ENCODE data around the gene ZNF688. TPM values are rescaled to one million over a fixed set of nuclear protein-coding genes. Genes with fewer than 3 reads are reported as not detected.
A peak's percentile ranks its signal among the peaks of the same experiment; 100 is the strongest.

ZNF688 gene
- total and polyA plus RNA-seq, 2 experiments from 2014 or later = 4.0 to 4.4 TPM

DNA sequence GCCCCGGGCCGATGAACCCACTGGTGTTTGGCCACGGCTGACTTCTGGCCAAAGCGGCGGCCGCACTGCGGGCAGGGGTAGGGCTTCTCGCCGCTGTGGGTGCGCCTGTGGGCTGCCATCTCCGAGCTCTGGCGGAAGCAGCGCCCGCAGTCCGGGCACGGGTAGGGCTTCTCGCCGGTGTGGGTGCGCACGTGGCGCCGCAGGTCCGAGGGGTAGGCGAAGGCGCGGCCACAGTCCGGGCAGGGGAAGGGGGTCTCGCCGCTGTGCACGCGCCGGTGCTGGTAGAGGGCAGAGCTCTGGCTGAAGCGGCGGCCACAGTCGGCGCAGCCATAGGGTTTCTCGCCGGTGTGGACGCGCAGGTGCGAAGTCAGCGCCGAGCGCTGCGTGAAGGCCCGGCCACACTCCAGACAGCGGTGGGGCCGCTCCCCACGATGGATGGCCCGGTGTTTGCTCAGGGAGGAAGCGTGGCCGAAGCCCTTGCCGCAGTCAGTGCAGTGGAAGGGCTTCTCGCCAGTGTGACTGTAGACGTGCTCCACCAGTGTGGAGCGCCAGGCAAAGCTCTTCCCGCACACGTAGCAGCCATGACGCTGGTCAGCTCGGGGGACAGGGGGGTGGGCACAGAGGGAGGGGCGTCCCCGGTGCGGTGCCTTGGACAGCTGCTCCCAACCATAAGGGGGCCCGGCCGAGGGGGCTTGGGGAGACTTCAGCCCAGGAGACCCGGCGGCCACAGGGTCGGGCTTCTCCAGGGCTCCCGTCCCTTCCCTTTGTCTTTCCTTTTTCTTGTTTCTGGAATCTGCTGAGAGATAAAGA lies 16.0 kb downstream of the ZNF688 start:
- peaks cover 21% of the 10 kb centered on the region for H3K36me3 Mint-ChIP-seq (ENCODE audit: low read depth)
- peaks cover 13% of the 10 kb centered on the region for H3K27me3 Mint-ChIP-seq (ENCODE audit: insufficient read depth, low read depth, poor library complexity)
- H3K4me1 ChIP-seq (ENCODE audit: insufficient read depth) = peaks cover 15% of the 10 kb centered on the region
- DNase-seq (ENCODE audit: low spot score) (no peak), ATAC-seq (no peak)
- H3K4me3 ChIP-seq = no peak overlapping the region
- H4K20me1 ChIP-seq (replicated peaks; ENCODE audit: insufficient read depth) = no peaks in the 10 kb centered on the region
- peak overlapping the region; percentile 3; the same call in 1 of the 2 replicates for H3K27ac Mint-ChIP-seq
- no peaks in the 10 kb centered on the region; the same call in 2 of the 3 replicates for H3K9me3 Mint-ChIP-seq
- H3K9me2 ChIP-seq (ENCODE audit: insufficient read depth) = 0 out of 2 replicates have a peak, but pooled peaks cover 3% of the 10 kb centered on the region
- H3K4me3 Mint-ChIP-seq = peak overlapping the region; percentile 54
- peaks cover 18% of the 10 kb centered on the region for H3K4me1 Mint-ChIP-seq
- no peak overlapping the region for H3K4me2 ChIP-seq
- H3K27me3 ChIP-seq (ENCODE audit: insufficient read depth) = no peaks in the 10 kb centered on the region
- no peaks in the 10 kb centered on the region; the same call in 1 of the 2 replicates for H3K36me3 ChIP-seq (ENCODE audit: insufficient read depth)
- H3K27ac ChIP-seq (ENCODE audit: low read depth) = no peak overlapping the region
- H3K79me2 ChIP-seq (replicated peaks; ENCODE audit: insufficient read depth) = peaks cover 3% of the 10 kb centered on the region; the same call in 1 of the 2 replicates
- TF ChIP-seq POLR2AphosphoS5 (IDR thresholded peaks at IDR 0.05; ENCODE audit: low read depth) (no peak), ZNF331 (CRISPR knock-in tag; IDR thresholded peaks at IDR 0.05; ENCODE audit: low read depth) (no peak), EZH2 (IDR thresholded peaks at IDR 0.05; ENCODE audit: low read depth, unreplicated experiment) (no peak), EZH2phosphoT487 (IDR thresholded peaks at IDR 0.05; ENCODE audit: unreplicated experiment) (no peak), CREB1 (CRISPR knock-in tag; IDR thresholded peaks at IDR 0.05; ENCODE audit: low read depth) (no peak), NANOG (IDR thresholded peaks at IDR 0.05; ENCODE audit: borderline replicate concordance) (no peak), STAT1 (IDR thresholded peaks at IDR 0.05; ENCODE audit: unreplicated experiment) (no peak), JUNB (IDR thresholded peaks at IDR 0.05; ENCODE audit: unreplicated experiment) (no peak), ZNF114 (CRISPR knock-in tag; IDR thresholded peaks at IDR 0.05) (no peak)
- TF ChIP-seq, protein P1, sequence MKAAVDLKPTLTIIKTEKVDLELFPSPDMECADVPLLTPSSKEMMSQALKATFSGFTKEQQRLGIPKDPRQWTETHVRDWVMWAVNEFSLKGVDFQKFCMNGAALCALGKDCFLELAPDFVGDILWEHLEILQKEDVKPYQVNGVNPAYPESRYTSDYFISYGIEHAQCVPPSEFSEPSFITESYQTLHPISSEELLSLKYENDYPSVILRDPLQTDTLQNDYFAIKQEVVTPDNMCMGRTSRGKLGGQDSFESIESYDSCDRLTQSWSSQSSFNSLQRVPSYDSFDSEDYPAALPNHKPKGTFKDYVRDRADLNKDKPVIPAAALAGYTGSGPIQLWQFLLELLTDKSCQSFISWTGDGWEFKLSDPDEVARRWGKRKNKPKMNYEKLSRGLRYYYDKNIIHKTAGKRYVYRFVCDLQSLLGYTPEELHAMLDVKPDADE (IDR thresholded peaks at IDR 0.05) = no peak
- TF ChIP-seq, protein P2, sequence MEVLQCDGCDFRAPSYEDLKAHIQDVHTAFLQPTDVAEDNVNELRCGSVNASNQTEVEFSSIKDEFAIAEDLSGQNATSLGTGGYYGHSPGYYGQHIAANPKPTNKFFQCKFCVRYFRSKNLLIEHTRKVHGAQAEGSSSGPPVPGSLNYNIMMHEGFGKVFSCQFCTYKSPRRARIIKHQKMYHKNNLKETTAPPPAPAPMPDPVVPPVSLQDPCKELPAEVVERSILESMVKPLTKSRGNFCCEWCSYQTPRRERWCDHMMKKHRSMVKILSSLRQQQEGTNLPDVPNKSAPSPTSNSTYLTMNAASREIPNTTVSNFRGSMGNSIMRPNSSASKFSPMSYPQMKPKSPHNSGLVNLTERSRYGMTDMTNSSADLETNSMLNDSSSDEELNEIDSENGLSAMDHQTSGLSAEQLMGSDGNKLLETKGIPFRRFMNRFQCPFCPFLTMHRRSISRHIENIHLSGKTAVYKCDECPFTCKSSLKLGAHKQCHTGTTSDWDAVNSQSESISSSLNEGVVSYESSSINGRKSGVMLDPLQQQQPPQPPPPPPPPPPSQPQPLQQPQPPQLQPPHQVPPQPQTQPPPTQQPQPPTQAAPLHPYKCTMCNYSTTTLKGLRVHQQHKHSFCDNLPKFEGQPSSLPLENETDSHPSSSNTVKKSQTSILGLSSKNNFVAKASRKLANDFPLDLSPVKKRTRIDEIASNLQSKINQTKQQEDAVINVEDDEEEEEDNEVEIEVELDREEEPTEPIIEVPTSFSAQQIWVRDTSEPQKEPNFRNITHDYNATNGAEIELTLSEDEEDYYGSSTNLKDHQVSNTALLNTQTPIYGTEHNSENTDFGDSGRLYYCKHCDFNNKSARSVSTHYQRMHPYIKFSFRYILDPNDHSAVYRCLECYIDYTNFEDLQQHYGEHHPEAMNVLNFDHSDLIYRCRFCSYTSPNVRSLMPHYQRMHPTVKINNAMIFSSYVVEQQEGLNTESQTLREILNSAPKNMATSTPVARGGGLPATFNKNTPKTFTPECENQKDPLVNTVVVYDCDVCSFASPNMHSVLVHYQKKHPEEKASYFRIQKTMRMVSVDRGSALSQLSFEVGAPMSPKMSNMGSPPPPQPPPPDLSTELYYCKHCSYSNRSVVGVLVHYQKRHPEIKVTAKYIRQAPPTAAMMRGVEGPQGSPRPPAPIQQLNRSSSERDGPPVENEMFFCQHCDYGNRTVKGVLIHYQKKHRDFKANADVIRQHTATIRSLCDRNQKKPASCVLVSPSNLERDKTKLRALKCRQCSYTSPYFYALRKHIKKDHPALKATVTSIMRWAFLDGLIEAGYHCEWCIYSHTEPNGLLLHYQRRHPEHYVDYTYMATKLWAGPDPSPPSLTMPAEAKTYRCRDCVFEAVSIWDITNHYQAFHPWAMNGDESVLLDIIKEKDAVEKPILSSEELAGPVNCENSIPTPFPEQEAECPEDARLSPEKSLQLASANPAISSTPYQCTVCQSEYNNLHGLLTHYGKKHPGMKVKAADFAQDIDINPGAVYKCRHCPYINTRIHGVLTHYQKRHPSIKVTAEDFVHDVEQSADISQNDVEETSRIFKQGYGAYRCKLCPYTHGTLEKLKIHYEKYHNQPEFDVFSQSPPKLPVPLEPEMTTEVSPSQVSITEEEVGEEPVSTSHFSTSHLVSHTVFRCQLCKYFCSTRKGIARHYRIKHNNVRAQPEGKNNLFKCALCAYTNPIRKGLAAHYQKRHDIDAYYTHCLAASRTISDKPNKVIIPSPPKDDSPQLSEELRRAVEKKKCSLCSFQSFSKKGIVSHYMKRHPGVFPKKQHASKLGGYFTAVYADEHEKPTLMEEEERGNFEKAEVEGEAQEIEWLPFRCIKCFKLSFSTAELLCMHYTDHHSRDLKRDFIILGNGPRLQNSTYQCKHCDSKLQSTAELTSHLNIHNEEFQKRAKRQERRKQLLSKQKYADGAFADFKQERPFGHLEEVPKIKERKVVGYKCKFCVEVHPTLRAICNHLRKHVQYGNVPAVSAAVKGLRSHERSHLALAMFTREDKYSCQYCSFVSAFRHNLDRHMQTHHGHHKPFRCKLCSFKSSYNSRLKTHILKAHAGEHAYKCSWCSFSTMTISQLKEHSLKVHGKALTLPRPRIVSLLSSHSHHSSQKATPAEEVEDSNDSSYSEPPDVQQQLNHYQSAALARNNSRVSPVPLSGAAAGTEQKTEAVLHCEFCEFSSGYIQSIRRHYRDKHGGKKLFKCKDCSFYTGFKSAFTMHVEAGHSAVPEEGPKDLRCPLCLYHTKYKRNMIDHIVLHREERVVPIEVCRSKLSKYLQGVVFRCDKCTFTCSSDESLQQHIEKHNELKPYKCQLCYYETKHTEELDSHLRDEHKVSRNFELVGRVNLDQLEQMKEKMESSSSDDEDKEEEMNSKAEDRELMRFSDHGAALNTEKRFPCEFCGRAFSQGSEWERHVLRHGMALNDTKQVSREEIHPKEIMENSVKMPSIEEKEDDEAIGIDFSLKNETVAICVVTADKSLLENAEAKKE (CRISPR knock-in tag; IDR thresholded peaks at IDR 0.05) = no peak
- TF ChIP-seq, protein P3, sequence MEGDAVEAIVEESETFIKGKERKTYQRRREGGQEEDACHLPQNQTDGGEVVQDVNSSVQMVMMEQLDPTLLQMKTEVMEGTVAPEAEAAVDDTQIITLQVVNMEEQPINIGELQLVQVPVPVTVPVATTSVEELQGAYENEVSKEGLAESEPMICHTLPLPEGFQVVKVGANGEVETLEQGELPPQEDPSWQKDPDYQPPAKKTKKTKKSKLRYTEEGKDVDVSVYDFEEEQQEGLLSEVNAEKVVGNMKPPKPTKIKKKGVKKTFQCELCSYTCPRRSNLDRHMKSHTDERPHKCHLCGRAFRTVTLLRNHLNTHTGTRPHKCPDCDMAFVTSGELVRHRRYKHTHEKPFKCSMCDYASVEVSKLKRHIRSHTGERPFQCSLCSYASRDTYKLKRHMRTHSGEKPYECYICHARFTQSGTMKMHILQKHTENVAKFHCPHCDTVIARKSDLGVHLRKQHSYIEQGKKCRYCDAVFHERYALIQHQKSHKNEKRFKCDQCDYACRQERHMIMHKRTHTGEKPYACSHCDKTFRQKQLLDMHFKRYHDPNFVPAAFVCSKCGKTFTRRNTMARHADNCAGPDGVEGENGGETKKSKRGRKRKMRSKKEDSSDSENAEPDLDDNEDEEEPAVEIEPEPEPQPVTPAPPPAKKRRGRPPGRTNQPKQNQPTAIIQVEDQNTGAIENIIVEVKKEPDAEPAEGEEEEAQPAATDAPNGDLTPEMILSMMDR (conservative IDR thresholded peaks at IDR 0.05; ENCODE audit: low read depth in 2 of 2) = no peak
- TF ChIP-seq, protein P4, sequence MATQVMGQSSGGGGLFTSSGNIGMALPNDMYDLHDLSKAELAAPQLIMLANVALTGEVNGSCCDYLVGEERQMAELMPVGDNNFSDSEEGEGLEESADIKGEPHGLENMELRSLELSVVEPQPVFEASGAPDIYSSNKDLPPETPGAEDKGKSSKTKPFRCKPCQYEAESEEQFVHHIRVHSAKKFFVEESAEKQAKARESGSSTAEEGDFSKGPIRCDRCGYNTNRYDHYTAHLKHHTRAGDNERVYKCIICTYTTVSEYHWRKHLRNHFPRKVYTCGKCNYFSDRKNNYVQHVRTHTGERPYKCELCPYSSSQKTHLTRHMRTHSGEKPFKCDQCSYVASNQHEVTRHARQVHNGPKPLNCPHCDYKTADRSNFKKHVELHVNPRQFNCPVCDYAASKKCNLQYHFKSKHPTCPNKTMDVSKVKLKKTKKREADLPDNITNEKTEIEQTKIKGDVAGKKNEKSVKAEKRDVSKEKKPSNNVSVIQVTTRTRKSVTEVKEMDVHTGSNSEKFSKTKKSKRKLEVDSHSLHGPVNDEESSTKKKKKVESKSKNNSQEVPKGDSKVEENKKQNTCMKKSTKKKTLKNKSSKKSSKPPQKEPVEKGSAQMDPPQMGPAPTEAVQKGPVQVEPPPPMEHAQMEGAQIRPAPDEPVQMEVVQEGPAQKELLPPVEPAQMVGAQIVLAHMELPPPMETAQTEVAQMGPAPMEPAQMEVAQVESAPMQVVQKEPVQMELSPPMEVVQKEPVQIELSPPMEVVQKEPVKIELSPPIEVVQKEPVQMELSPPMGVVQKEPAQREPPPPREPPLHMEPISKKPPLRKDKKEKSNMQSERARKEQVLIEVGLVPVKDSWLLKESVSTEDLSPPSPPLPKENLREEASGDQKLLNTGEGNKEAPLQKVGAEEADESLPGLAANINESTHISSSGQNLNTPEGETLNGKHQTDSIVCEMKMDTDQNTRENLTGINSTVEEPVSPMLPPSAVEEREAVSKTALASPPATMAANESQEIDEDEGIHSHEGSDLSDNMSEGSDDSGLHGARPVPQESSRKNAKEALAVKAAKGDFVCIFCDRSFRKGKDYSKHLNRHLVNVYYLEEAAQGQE (IDR thresholded peaks at IDR 0.05; ENCODE audit: unreplicated experiment) = no peak
- H2AFZ ChIP-seq = no peak overlapping the region
- H3F3A ChIP-seq (replicated peaks; ENCODE audit: low read depth) = 0 out of 2 replicates have a peak, but pooled peaks cover 15% of the 10 kb centered on the region

Measured in GM23338 (cell line).